Measurements from ENCODE around the gene ZNF618. TPM values are rescaled to one million over a fixed set of nuclear protein-coding genes. Genes with fewer than 3 reads are reported as not detected.

Gene ZNF618
- total RNA-seq, 1 donor from 2014 or later, result 7.4 TPM

GRCh38 chr9:114035221-114035844 lies 159.2 kb downstream of the ZNF618 start:
- peak in 1 of 2 donors; percentile 32 for DNase-seq (ENCODE audit: extremely low spot score in 2 of 2)
- TF ChIP-seq POLR2A (IDR thresholded peaks at IDR 0.05) (no peak), CTCF (IDR thresholded peaks at IDR 0.05) (no peak), POLR2AphosphoS5 (IDR thresholded peaks at IDR 0.05; ENCODE audit: insufficient read depth in 1 of 2, low read depth in 1 of 2) (no peak)
- peaks cover 0 to 16% of the 10 kb centered on the region in 2 donors for H3K36me3 ChIP-seq
- no peaks in the 10 kb centered on the region for H3K9me3 ChIP-seq
- H3K4me1 ChIP-seq, result no peaks in the 10 kb centered on the region
- no peak overlapping the region for H3K4me3 ChIP-seq
- H3K27me3 ChIP-seq, result no peaks in the 10 kb centered on the region
- intact Hi-C loops (cut with DNase I), result no loop called here
- no peak overlapping the region for H3K27ac ChIP-seq

GRCh38 chr9:114035845-114036801 lies 160.0 kb downstream of the ZNF618 start:
- TF ChIP-seq CTCF (IDR thresholded peaks at IDR 0.05), result no peak
- TF ChIP-seq POLR2AphosphoS5 (IDR thresholded peaks at IDR 0.05; ENCODE audit: insufficient read depth in 1 of 2, low read depth in 1 of 2), result no peak
- TF ChIP-seq POLR2A (IDR thresholded peaks at IDR 0.05), result no peak
- Histone ChIP-seq H3K4me3 (no peak overlapping the region), H3K9me3 (no peaks in the 10 kb centered on the region), H3K27ac (no peak overlapping the region), H3K27me3 (no peaks in the 10 kb centered on the region), H3K4me1 (no peaks in the 10 kb centered on the region), H3K36me3 (peaks cover 0 to 16% of the 10 kb centered on the region in 2 donors)
- intact Hi-C loops (cut with DNase I), result no loop called here
- peak in 1 of 2 donors; percentile 81 for DNase-seq (ENCODE audit: extremely low spot score in 2 of 2)

- DNase-seq (ENCODE audit: extremely low spot score in 2 of 2), result no peak
- no peak overlapping the region for H3K27ac ChIP-seq
- H3K4me1 ChIP-seq, result no peaks in the 10 kb centered on the region
- H3K4me3 ChIP-seq, result no peak overlapping the region
- intact Hi-C loops (cut with DNase I), result no loop called here
- TF ChIP-seq POLR2AphosphoS5 (IDR thresholded peaks at IDR 0.05; ENCODE audit: insufficient read depth in 1 of 2, low read depth in 1 of 2), result no peak
- no peak for TF ChIP-seq POLR2A (IDR thresholded peaks at IDR 0.05)
- no peak for TF ChIP-seq CTCF (IDR thresholded peaks at IDR 0.05)
- peaks cover 0 to 16% of the 10 kb centered on the region in 2 donors for H3K36me3 ChIP-seq
- no peaks in the 10 kb centered on the region for H3K27me3 ChIP-seq
- no peaks in the 10 kb centered on the region for H3K9me3 ChIP-seq
Measured at GRCh38 chr9:114037249-114037648, 161.1 kb downstream of the ZNF618 start.

GRCh38 chr9:114037961-114038723 lies 162.0 kb downstream of the ZNF618 start:
- TF ChIP-seq CTCF (IDR thresholded peaks at IDR 0.05) (no peak), POLR2A (IDR thresholded peaks at IDR 0.05) (no peak)
- no peaks in the 10 kb centered on the region for H3K27me3 ChIP-seq
- no peak overlapping the region for H3K27ac ChIP-seq
- peak; percentile 77 to 87 for DNase-seq (ENCODE audit: extremely low spot score in 2 of 2)
- no peaks in the 10 kb centered on the region for H3K9me3 ChIP-seq
- intact Hi-C loops (cut with DNase I), result no loop called here
- H3K4me1 ChIP-seq, result no peaks in the 10 kb centered on the region
- H3K36me3 ChIP-seq, result peaks cover 0 to 23% of the 10 kb centered on the region in 2 donors
- no peak overlapping the region for H3K4me3 ChIP-seq

Measured in vagina (tissue), 2 donors.